ENCODE data around the gene SRGAP3.

DNA sequence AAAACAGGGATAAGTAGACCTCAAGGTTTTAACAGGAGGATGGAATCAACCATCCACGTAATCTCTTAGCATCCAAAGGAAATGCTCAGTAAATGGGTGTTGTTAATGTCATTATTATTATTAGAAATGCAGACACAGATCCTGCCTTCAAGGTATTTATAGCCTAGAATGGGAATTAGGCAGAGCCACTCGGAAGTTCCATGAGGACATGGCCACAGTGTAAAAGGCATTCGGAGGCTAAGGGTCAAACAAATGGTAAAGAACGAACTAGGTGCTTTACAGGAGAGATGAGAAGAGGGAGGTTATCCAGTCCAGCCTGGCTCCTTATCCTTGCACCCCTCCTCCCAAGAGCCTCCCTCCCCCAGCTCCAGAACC lies 65.0 kb downstream of the SRGAP3 start:
- TF ChIP-seq CTCF (conservative IDR thresholded peaks at IDR 0.05 in 1 of 2, IDR thresholded peaks at IDR 0.05 in 1 of 2; ENCODE audit: low read depth in 1 of 2, low read length in 2 of 2) (no peak), EZH2 (IDR thresholded peaks at IDR 0.05; ENCODE audit: low read length, missing control alignments) (no peak)
